HG02981 (cell line): Measurements from ENCODE around the gene LRRC57.

Source experiments
- ATAC-seq: cut with Tn5 transposase; IDR thresholded peaks from one replicate; pipeline ENCODE4 v1.9.1; 2021; ENCODE audit warnings: mild to moderate bottlenecking, moderate library complexity; ENCODE audit not compliant: unreplicated experiment

The LRRC57 gene

GRCh38 chr15:42493679-42494078 lies 54.9 kb downstream of the LRRC57 start:
- no peak for ATAC-seq

GRCh38 chr15:42491539-42492225 lies 56.9 kb downstream of the LRRC57 start:
- no peak for ATAC-seq

GRCh38 chr15:42490671-42491538 lies 57.7 kb downstream of the LRRC57 start, which contains the start of gene ZNF106:
Gene ZNF106 (minus strand): TSS chr15:42491141. CDS start chr15:42472289, 18,852 bp downstream.
- ATAC-seq, result peak; percentile 46

GRCh38 chr15:42490291-42490670 lies 58.3 kb downstream of the LRRC57 start:
- ATAC-seq, result no peak
